Activated effector memory CD4-positive, alpha-beta T cell treated with anti-CD3 and anti-CD28 coated beads, Interleukin-2, amount 50 U/mL, for 16 hours (primary cell): ENCODE data around the gene PDIA4.

ENCODE experiments used
- DNase-seq: peaks from one replicate; pipeline ENCODE4 v3.0.0-alpha.2; 2020

Gene PDIA4

DNA sequence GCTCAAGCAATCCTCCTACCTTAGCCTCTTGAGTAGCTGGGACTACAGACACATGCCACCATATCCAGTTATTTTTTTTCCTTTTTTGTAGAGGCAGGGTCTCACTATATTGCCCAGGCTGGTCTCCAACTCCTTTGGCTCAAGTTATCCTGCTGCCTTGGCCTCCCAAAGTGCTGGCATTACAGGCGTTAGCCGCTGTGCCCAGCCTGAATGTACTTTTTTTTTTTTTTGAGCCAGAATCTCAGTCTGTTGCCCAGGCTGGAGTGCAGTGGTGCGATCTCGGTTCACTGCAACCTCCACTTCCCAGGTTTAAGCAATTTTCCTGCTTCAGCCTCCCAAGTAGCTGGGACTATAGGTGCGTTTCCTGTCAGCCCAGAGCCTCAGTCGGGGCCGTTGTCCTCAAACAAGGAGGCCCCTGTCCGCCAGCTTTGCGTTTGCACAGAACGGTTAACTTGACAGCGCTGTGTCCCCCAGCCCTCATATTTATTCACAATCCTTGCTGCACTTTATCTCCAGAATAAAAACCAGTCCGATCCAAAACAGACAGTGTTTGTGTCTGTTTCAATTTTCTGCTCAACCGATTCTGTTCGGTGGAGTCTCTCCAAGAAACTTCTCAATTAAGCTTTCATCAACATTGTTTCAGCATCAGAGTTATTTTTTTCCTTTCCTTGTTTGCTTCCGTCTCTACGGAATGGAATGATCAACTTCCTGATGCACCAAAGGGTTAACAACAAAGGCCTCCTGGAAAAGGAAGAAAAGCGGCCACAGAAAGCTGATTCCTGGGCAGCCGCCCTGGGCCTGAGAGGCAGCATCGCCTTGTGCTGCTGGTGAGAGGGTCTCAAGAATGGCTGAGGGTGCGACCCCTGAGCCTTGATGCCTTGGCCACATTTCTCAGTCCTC, 64.5 kb downstream of the PDIA4 start:
- DNase-seq, result no peak

DNA sequence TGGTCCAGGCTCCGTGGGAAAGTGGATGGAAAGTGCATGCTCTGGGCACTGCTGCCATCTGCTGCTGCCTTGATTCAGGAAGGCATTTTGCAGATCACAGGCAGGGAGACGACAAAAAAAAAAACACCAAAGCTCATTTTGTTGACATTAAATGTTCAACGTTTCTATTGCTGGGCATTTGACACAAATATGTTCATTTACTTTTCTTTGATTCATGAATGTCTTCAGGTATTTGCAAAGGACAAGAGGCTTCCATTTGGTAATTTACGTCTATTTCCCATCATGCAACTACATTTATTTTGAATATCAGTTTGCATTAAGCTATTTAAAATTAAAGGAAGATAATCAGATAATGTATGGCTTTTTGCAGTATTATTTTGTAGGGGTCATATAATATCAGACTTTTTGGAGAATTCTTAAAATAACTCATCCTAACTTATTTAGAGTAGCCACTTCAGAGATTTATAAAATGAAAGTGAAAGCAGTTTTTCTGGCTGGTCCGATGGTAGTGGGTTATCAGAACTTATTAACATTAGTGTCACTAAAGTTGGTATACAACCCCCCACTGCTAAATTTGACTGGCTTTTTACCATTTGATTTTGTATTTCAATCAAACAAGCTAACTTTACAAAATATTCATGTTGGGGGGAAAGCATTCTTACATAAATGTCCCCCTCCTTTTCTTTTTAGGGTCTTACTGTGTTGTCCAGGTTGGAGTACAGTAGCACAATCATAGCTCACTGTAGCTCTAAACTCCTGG, 65.3 kb downstream of the PDIA4 start:
- DNase-seq, result peak; percentile 86

DNA sequence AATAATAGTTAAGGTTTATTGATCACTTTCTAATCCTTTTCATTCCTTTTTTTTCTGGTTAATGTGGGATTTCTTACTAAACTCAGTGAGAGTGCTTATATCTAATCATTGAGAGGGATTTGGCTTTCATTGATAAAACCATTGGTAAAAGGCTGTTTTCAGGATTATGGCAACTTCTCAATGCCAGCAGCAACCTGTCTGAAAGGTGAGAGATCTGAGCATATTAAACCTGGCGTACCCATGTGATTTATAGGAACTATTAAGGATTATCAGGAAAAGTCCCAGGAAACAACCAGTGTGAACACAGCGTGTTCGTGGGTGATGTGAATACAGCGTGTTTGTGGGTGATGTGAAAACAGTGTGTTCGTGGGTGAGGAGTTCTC, 65.9 kb downstream of the PDIA4 start:
- DNase-seq, result no peak

DNA sequence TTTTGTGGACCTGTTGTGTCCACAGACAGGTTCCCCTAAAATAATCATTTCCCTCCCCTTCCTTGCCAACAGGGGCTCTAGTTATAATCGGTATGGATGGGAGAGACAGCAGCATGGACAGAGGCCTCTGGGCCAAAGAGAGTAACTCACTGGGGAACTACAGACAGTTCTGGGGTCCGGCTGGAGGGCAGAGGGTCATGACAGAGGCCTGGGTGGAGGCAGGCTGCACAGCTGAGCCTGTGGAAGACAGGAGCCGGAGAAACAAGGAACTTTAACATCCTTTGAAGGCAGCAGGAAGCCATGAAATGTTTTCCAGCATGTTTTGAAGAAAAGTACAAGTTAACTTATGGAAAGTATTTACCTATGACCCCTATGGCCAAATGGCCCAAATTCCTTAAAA, 68.6 kb downstream of the PDIA4 start:
- DNase-seq, result peak; percentile 22

DNA sequence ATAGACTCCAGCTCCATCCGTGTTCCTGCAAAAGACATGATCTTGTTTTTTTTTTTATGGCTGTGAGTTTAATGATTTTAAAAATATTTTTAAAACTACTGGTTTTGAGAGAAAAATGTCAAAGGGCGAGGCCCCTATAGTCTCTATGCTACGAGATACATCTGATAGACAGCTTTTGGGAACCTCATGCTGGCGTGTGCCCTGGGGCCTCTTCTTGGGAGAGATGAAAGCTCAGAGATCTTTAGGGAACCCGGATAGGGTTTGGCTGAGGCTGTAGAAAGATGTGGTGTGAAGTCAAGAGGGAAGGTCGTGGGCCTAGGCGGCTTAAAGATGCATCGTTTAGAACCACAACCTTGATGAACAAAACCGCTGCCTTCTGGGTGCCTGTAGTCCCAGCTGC, 70.2 kb downstream of the PDIA4 start:
- no peak for DNase-seq

DNA sequence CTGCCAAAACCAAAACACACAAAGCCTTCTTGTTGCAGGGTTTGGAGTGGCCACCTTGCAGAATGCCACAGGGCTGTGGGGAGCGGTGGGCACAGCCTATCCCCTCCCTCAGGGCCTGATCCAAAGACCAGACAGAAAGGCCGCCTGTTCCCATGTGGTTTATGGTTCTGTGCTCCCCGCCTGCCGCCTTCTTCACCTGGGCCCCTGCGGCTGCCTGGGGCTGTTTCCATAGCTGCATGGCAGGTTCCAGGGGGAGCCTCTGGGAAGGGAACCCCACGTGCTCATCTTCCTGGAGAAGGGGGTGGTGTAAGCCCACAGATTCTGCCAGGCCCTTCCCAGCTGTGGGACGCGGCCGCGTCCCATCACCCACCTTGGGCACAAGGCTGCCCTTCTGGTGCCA, 73.5 kb downstream of the PDIA4 start:
- DNase-seq, result peak; percentile 43

DNA sequence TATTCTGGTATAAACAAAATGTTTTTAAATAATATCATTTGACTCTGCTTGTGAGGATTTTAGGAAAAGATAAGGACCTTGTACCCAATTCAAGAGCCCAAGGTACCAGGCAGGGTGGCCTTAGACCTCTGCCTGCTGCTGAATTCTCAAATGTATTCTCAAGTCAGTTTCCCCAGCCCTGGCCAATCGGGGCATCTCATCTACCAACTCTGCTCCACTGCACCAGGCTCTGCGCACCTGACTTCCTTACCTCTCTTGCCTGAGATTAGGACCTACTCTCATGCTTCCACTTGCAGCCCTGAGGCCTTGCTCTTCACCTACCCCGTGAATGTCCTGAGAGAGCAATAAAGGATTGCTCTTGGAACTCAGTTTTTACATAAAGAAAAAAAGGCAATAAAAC, 74.6 kb downstream of the PDIA4 start:
- DNase-seq, result peak; percentile 30
